IPS-15b (cell line): ENCODE results near the gene RAG2.
"Not testable (repeated sequence)": the region's sequence is repeated elsewhere in the genome, so short reads cannot be mapped to it uniquely, and the experiment has no call there.

ENCODE experiments used
- H3K27me3 ChIP-seq: one replicate; pipeline ENCODE4 v1.6.1; 2013; ENCODE audit warnings: low read length; ENCODE audit not compliant: control insufficient read depth, insufficient read depth
- H3K36me3 ChIP-seq: one replicate; pipeline ENCODE4 v1.6.1; 2013; ENCODE audit warnings: low read length; ENCODE audit not compliant: control insufficient read depth, insufficient read depth
- H3K4me1 ChIP-seq: one replicate; pipeline ENCODE4 v1.6.1; 2013; ENCODE audit warnings: mild to moderate bottlenecking, low read length; ENCODE audit not compliant: control insufficient read depth, insufficient read depth
- H3K4me3 ChIP-seq: one replicate; pipeline ENCODE4 v1.5.1; 2013; ENCODE audit warnings: low read depth, low read length
- H3K9ac ChIP-seq: one replicate; pipeline ENCODE4 v1.6.1; 2013; ENCODE audit warnings: low read depth, mild to moderate bottlenecking, low read length
- H3K9me3 ChIP-seq: one replicate; pipeline ENCODE4 v1.6.1; 2013; ENCODE audit warnings: mild to moderate bottlenecking, low read length; ENCODE audit not compliant: control insufficient read depth, insufficient read depth

Gene RAG2

DNA sequence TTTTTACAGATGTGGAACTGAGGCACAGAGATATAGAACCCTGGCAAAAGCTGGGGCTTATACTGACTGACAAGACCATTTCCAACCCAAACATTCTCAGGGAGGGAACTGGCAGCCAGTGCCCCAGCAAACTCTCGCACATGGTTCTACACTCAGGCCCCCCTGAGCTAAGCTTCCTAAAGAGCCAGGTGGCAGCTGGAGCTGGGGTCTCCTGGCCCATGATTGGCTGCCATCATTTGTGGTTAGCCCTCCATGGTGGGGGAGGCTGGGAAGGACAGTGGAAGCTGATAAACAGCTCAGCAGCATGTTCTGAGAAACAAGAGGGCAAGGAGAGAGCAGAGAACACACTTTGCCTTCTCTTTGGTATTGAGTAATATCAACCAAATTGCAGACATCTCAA is 30.3 kb downstream of the RAG2 start, which contains the start of gene RAG1:
TSS of gene RAG1 (plus strand) at position 314 of the 400 bp plus-strand sequence. CDS start 5,298 bp downstream, outside the sequence.
- H3K9ac ChIP-seq = no peak within 1 kb of the TSS
- no peaks in the 10 kb centered on the region for H3K36me3 ChIP-seq
- no peaks in the 10 kb centered on the region for H3K9me3 ChIP-seq
- H3K4me1 ChIP-seq = no peaks in the 10 kb centered on the region
- no peak within 1 kb of the TSS for H3K4me3 ChIP-seq
- no peaks in the 10 kb centered on the region for H3K27me3 ChIP-seq

DNA sequence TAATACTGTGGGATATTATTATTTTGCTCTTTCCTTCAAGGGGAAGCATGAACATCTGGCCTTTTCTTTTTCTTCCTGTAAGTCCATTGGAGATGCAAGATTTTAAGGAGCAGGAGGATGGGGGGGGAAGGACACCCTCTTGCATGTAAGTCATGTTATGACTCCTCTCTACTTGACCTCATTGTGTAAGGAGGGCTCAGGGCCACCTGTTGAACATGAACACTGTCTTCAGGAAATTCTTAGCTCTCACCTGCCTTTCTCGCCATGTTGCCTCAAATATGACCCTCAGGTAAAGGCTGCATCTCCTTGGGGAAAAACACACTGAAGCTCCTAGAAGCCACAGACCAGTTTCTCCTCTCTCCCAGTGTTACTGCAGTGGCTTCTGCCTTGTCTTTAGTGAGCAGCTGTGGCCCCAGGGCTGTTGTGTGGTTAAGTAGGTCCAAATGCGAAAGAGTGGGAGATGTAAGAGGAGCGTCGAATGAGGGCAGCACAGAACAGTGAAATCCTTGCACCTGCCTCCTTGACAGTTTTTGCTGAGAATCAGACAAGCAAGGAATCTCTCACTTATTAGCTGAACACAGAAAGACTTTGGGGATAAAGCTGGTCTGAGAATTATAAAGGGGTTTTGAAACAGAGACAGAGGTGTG is 31.5 kb downstream of the RAG2 start:
- H3K9me3 ChIP-seq = no peaks in the 10 kb centered on the region
- no peak overlapping the region for H3K9ac ChIP-seq
- H3K4me1 ChIP-seq = no peaks in the 10 kb centered on the region
- H3K4me3 ChIP-seq = no peak overlapping the region
- no peaks in the 10 kb centered on the region for H3K36me3 ChIP-seq
- no peaks in the 10 kb centered on the region for H3K27me3 ChIP-seq

DNA sequence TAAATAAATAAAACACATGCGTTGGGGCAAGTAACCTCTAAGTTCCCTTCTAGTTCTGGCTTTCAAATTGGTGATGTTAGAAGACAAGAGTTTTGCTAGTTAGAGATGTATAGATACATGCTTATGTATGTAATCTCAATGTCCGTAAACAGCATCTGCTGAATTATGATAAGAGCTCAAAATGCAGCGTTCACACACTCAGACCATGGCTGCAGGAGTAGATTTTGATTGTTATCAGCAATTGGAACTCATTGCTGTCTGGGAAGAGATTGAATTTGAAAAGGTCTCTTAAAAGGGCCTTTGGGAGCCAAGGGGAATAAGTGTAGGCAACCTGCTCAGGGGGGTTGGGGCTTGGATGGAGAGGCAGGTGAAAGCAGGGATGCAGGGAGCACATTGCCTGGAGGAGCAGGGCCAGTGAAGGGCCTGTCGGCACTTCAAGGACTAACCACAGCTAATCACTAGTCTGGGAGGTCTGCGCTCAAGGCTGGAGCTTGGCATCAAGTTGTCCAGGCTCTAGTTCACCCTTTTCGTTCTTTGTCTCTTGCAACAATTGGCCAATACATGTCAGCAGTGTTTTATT is 32.9 kb downstream of the RAG2 start:
- Histone ChIP-seq H3K9me3 (no peaks in the 10 kb centered on the region), H3K4me3 (no peak overlapping the region), H3K27me3 (no peaks in the 10 kb centered on the region), H3K4me1 (no peaks in the 10 kb centered on the region), H3K36me3 (no peaks in the 10 kb centered on the region), H3K9ac (no peak overlapping the region)

DNA sequence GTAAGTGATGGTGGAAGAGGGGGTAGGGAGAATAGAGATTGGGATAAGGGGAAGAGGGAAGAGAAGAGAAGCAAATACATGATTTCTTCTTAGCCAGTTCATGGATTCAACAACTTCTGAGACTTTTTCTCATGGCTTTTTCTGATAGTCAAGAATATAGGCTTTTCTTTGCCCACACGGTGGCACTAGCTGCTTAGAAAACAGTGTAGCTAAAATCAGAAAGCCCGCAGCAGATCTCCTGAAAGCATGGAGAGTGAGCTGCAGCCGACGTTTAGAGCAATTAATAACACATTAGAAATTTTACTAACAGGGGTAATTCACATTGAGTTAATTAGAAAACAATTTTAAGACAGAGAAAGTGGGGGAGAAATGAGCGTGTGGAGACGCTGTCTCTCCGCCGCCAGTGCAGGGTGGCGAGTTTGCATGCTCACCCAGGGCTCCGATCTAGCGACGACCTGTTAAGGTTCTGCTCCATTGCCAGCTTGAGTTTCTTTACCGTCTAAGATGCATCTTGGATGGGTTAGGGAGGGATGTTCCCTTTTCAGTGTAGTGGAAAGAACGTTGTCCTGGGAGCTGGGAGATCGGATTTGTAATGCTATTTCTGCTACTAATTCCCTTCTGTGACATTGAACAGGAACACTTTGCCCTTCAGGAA is 33.5 kb downstream of the RAG2 start:
- H3K27me3 ChIP-seq = no peaks in the 10 kb centered on the region
- H3K4me3 ChIP-seq = peak overlapping the region; percentile 14
- H3K36me3 ChIP-seq = no peaks in the 10 kb centered on the region
- no peaks in the 10 kb centered on the region for H3K4me1 ChIP-seq
- H3K9ac ChIP-seq = no peak overlapping the region
- H3K9me3 ChIP-seq = no peaks in the 10 kb centered on the region

DNA sequence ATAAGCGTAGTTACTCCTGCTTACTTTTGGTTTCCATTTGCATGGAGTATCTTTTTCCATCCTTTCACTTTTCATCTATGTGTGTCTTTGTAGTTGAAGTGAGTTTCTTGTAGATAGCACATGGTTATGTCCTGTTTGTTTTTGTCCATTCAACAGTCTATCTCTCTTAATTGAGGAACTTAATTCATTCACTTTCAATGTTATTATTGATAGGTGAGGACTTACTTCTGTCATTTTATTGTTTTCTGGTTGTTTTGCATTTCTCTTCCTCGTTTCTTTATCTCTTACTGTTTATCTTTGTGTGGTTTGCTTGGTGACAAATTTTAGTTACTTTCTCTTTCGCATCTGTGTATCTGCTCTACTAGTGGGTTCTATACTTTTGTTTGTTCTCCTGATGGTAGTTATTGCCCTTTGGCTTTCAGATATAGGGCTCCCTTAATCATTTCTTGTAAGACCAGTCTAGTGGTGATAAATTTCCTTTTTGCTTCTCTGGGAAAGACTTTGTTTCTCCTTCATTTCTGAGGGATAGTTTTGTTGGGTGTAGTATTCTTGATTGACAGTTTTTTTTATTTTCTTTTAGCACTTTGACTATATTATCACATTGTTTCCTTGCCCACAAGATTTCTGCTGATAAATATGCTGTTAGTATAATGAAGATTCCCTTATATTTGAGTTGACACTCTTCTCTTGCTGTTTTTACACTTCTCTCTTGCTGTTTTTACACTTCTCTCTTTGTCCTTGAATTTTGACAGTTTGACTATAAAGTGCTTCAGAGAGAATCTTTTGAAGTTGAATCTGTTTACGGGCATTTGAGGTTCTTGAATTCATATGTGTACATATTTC is 39.2 kb downstream of the RAG2 start:
- H3K9ac ChIP-seq = no peak overlapping the region
- no peaks in the 10 kb centered on the region for H3K4me1 ChIP-seq
- no peaks in the 10 kb centered on the region for H3K9me3 ChIP-seq
- no peaks in the 10 kb centered on the region for H3K36me3 ChIP-seq
- H3K27me3 ChIP-seq = no peaks in the 10 kb centered on the region
- no peak overlapping the region for H3K4me3 ChIP-seq

DNA sequence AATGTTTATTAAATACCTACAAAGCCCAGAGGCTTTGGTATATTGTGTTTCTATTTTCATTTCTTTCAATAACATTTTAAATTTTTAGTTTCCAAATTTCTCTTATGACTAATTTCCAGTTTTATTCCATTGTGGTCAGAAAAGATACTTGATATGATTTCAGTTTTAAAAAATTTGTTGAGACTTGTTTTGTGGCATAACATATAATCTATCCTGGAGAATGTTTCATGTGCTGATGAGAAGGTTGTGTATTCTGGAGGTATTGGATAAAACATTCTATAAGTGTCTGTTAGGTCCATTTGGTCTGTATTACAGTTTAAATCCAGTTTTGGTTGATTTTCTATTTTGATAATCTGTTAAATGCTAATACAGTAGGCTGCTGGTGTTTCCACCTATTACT is 40.0 kb downstream of the RAG2 start:
- Histone ChIP-seq H3K4me3 (no peak overlapping the region), H3K9ac (no peak overlapping the region), H3K27me3 (no peaks in the 10 kb centered on the region), H3K9me3 (no peaks in the 10 kb centered on the region), H3K36me3 (no peaks in the 10 kb centered on the region), H3K4me1 (no peaks in the 10 kb centered on the region)

DNA sequence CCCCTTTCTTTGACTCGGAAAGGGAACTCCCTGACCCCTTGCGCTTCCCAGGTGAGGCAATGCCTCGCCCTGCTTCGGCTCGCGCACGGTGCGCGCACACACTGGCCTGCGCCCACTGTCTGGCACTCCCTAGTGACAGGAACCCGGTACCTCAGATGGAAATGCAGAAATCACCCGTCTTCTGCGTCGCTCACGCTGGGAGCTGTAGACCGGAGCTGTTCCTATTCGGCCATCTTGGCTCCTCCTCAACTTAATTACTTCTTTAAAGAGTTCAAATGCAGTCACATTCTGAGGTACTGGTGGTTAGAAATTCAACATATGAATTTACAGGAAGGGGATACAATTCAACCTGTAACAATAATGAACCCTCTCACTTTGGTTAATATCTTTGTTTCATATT is 40.6 kb downstream of the RAG2 start:
- not testable (repeated sequence) for H3K27me3 ChIP-seq, H3K9me3 ChIP-seq, H3K9ac ChIP-seq, H3K4me1 ChIP-seq, H3K36me3 ChIP-seq
- H3K4me3 ChIP-seq = peak overlapping the region; percentile 15

DNA sequence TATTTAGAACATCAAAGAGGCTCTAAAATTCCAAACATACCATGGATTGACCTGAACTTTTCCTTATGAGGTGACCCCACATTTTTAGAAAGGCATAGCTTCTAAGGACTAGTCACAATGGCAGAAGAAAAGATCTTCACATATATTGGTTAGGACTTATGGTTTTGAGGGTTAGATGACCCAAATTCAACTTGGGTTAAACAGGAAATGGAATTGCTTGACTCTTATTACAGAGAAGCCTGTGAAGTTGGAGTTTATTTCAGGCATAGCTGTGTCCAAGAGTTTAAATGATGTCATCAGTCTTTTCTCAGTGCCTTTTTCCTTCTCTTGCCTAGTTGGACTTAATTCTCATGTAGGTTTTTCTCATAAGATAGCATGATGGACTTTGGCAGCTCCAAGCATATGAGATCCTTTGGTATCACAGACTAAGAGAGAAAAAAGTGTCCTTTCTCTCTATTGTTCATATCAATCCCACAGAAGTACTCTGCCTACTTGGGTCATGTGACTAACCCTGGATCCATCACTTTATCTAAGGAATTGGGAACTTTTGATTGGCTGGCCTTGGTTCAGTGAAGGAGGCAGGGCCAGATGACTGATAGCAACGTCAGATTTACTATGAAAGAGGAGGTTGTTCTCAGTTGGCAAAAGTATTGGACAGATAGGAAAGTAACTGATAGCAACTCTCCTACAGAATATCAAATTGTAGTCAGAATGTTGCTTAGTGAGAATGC is 47.5 kb downstream of the RAG2 start:
- Histone ChIP-seq H3K36me3 (no peaks in the 10 kb centered on the region), H3K9me3 (no peaks in the 10 kb centered on the region), H3K27me3 (no peaks in the 10 kb centered on the region), H3K4me1 (no peaks in the 10 kb centered on the region), H3K4me3 (no peak overlapping the region), H3K9ac (no peak overlapping the region)
